SK-N-SH (cell line): Measurements from ENCODE around the gene SOBP. TPM values are rescaled to one million over a fixed set of nuclear protein-coding genes. Genes with fewer than 3 reads are reported as not detected.

Experiments
- CTCF ChIA-PET: fragments of 300-600, 350-600 bp; formaldehyde crosslinking; extraction: SDS; loops from one replicate; lab custom pipeline; 2021; lab: Yijun Ruan, JAX
- POLR2A ChIA-PET: fragments of 350-600 bp; sonication (Branson Sonifier 250); formaldehyde crosslinking; extraction: SDS; loops from one replicate; lab custom pipeline; 2020; ENCODE audit warnings: antibody characterized with exemption, inconsistent platforms; lab: Yijun Ruan, JAX
- DNase-seq: peaks from one replicate; pipeline ENCODE4 v3.0.0; 2012
- H2AFZ ChIP-seq: fragments of 200-600 bp; sonication (generic); 2 replicates; pipeline ENCODE4 v1.8.1; 2016; ENCODE audit warnings: antibody characterized with exemption, mild to moderate bottlenecking, low read depth
- H3F3A ChIP-seq: fragments of 200-600 bp; sonication (generic); replicated peaks from 2 replicates; pipeline ENCODE3; 2016; ENCODE audit warnings: antibody characterized with exemption, mild to moderate bottlenecking; ENCODE audit not compliant: insufficient read depth
- H3K27ac ChIP-seq, 2 experiments: fragments of 200-500 bp in 1 of 2; fragments of 200-600 bp in 1 of 2; sonication (Bioruptor generic) in 1 of 2; sonication (generic), shearing (Covaris generic) in 1 of 2; 2 replicates each; pipeline versions ENCODE4 v1.5.1 to v1.6.1; 2014 to 2016; ENCODE audit warnings: low read depth in 2 of 2, inconsistent platforms in 1 of 2, low read length in 1 of 2, mild to moderate bottlenecking in 1 of 2, mixed read lengths in 1 of 2
- H3K27me3 ChIP-seq: fragments of 200-600 bp; sonication (generic), shearing (Covaris generic); 2 replicates; pipeline ENCODE4 v1.6.1; 2016; ENCODE audit warnings: mixed run types; ENCODE audit not compliant: insufficient read depth
- H3K36me3 ChIP-seq, 2 experiments: fragments of 200-500 bp in 1 of 2; fragments of 200-600 bp in 1 of 2; sonication (Bioruptor generic) in 1 of 2; sonication (generic) in 1 of 2; replicated peaks in 1 of 2; 2 replicates each; pipeline versions ENCODE3 to v1.5.1; 2014 to 2016; ENCODE audit warnings: low read length in 1 of 2, mild to moderate bottlenecking in 1 of 2; ENCODE audit not compliant: insufficient read depth in 2 of 2, control insufficient read depth in 1 of 2
- H3K4me1 ChIP-seq, 2 experiments: fragments of 200-500 bp in 1 of 2; fragments of 200-600 bp in 1 of 2; sonication (Bioruptor generic) in 1 of 2; sonication (generic), shearing (Covaris generic) in 1 of 2; 2 replicates each; pipeline versions ENCODE4 v1.5.1 to v1.6.1; 2014 to 2016; ENCODE audit warnings: low read depth in 1 of 2, low read length in 1 of 2, mixed run types in 1 of 2; ENCODE audit not compliant: insufficient read depth in 2 of 2, control insufficient read depth in 1 of 2
- H3K4me2 ChIP-seq: fragments of 200-600 bp; sonication (generic), shearing (Covaris generic); 2 replicates; pipeline ENCODE4 v1.6.1; 2017; ENCODE audit warnings: mixed run types
- H3K4me3 ChIP-seq, 2 experiments: fragments of 200-500 bp in 1 of 2; fragments of 200-600 bp in 1 of 2; sonication (Bioruptor generic) in 1 of 2; sonication (generic), shearing (Covaris generic) in 1 of 2; 2 replicates each; pipeline versions ENCODE4 v1.5.1 to v1.8.1; 2014 to 2016; ENCODE audit warnings: low read depth in 2 of 2, inconsistent platforms in 1 of 2, low read length in 1 of 2, mild to moderate bottlenecking in 1 of 2, mixed read lengths in 1 of 2, moderate library complexity in 1 of 2
- H3K79me2 ChIP-seq: fragments of 200-600 bp; sonication (generic); 2 replicates; pipeline ENCODE4 v1.8.1; 2017; ENCODE audit warnings: mild to moderate bottlenecking; ENCODE audit not compliant: insufficient read depth
- H3K9ac ChIP-seq: fragments of 200-600 bp; sonication (generic); 2 replicates; pipeline ENCODE4 v1.6.1; 2017; ENCODE audit warnings: mixed run types
- H3K9me2 ChIP-seq: fragments of 200-600 bp; sonication (generic); 2 replicates; pipeline ENCODE4 v1.6.1; 2017; ENCODE audit warnings: mixed run types
- H3K9me3 ChIP-seq: fragments of 200-600 bp; sonication (generic); 2 replicates; pipeline ENCODE4 v1.6.1; 2017; ENCODE audit warnings: mixed run types, mild to moderate bottlenecking, moderate library complexity
- H4K20me1 ChIP-seq: fragments of 200-600 bp; sonication (generic); 2 replicates; pipeline ENCODE4 v1.6.1; 2017; ENCODE audit warnings: mild to moderate bottlenecking, mixed run types; ENCODE audit not compliant: insufficient read depth
- IRF3 ChIP-seq: fragments of 150-350 bp; IDR thresholded peaks from 2 replicates; pipeline ENCODE4 v1.6.1; 2016; ENCODE audit warnings: mild to moderate bottlenecking, low read depth, low read length
- MXI1 ChIP-seq: IDR thresholded peaks from 2 replicates; pipeline ENCODE4 v1.6.1; 2012; ENCODE audit warnings: mild to moderate bottlenecking, low read depth, low read length, improper control_type of control experiment
- NRF1 ChIP-seq: IDR thresholded peaks from 2 replicates; pipeline ENCODE4 v1.6.1; 2012; ENCODE audit warnings: low read depth, mild to moderate bottlenecking, low read length
- REST ChIP-seq: IDR thresholded peaks from 2 replicates; pipeline ENCODE4 v1.6.1; 2012; ENCODE audit warnings: mild to moderate bottlenecking, low read depth, low read length, moderate library complexity
- SMC3 ChIP-seq: IDR thresholded peaks from 2 replicates; pipeline ENCODE4 v1.6.1; 2012; ENCODE audit warnings: low read depth, low read length, improper control_type of control experiment
- ZBTB33 ChIP-seq: IDR thresholded peaks from 2 replicates; pipeline ENCODE4 v1.4.0; 2012; ENCODE audit warnings: low read depth, borderline replicate concordance
- WGBS: methylation state at CpG from one replicate; pipeline ENCODE4 v1.1.6; 2017; ENCODE audit warnings: low lambda C conversion rate; 5-methylcytosine and 5-hydroxymethylcytosine counted together
- polyA plus RNA-seq, 3 experiments: library from polyadenylated mRNA; depleted of rRNA; stranded (reverse); fragments of >200 nt; gene quantifications; 2 replicates each; pipeline ENCODE4 v1.2.3, GENCODE V29; 2012
- TF ChIP-seq, protein P1 (sequence below): fragments of 150-350 bp; IDR thresholded peaks from 2 replicates; pipeline ENCODE4 v1.6.1; 2017; ENCODE audit warnings: antibody characterized with exemption, low read length, low read depth, borderline replicate concordance

SOBP gene
- polyA plus RNA-seq, 1 of the 3 experiments (the other 2 are of a cell fraction) = 0.61 TPM

- POLR2A ChIA-PET = no interaction called here
Measured at GRCh38 chr6:107660839-107661238, 170.9 kb downstream of the SOBP start.

More at GRCh38 chr6:107660839-107661238, 170.9 kb downstream of the SOBP start:
- DNase-seq = no peak
- Histone ChIP-seq H3K79me2 (no peaks in the 10 kb centered on the region), H3K27me3 (no peaks in the 10 kb centered on the region), H3K36me3 (no peaks in the 10 kb centered on the region), H3K4me1 (peaks cover 2 to 34% of the 10 kb centered on the region in 2 experiments; a peak in 3 of 4 replicates), H3K4me2 (no peak overlapping the region), H3K27ac (no peak overlapping the region), H3K9ac (no peak overlapping the region), H3K4me3 (no peak overlapping the region), H3K9me3 (no peaks in the 10 kb centered on the region), H2AFZ (no peak overlapping the region), H3F3A (no peaks in the 10 kb centered on the region), H3K9me2 (no peaks in the 10 kb centered on the region), H4K20me1 (no peaks in the 10 kb centered on the region)
- 90% methylated on average over 11 of the region's 11 CpGs for WGBS
- TF ChIP-seq ZBTB33 (no peak), IRF3 (no peak), SMC3 (no peak), NRF1 (no peak), MXI1 (no peak), REST (no peak)
- TF ChIP-seq, protein P1, sequence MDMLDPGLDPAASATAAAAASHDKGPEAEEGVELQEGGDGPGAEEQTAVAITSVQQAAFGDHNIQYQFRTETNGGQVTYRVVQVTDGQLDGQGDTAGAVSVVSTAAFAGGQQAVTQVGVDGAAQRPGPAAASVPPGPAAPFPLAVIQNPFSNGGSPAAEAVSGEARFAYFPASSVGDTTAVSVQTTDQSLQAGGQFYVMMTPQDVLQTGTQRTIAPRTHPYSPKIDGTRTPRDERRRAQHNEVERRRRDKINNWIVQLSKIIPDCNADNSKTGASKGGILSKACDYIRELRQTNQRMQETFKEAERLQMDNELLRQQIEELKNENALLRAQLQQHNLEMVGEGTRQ = no peak
- CTCF ChIA-PET = interaction anchor here (1.6 kb wide), 1 partner anchor 14 kb away, joined by 6 read pairs; no protein-coding TSS in a partner anchor
